Cardiac septum (tissue), 1 donor: Measurements from ENCODE around the gene SH3PXD2A. TPM values are rescaled to one million over a fixed set of nuclear protein-coding genes. Genes with fewer than 3 reads are reported as not detected.

Source experiments
- DNase-seq: peaks from one replicate; pipeline ENCODE4 v3.0.0-alpha.2; 2020; ENCODE audit warnings: low spot score
- intact Hi-C: fragments of 100-400 bp; cut with DNase I; formaldehyde crosslinking; loops from one replicate; pipeline ENCODE4 v1.14.0; 2022
- long read RNA-seq: library from polyadenylated mRNA; unstranded; transcript quantifications from one replicate; pipeline ENCODE4 v2.0.0, GENCODE V29; 2021
- total RNA-seq: library from RNA; stranded (reverse); fragmentation: NEBNext Ultra II Directional; extraction: Animal tissue kit (Norgen Biotek cat#: 25700); gene quantifications from one replicate; pipeline ENCODE4 v1.2.1, GENCODE V29; 2021
- donor health status: DM: no; HTN: no; CAD: no.

SH3PXD2A gene, protein sequence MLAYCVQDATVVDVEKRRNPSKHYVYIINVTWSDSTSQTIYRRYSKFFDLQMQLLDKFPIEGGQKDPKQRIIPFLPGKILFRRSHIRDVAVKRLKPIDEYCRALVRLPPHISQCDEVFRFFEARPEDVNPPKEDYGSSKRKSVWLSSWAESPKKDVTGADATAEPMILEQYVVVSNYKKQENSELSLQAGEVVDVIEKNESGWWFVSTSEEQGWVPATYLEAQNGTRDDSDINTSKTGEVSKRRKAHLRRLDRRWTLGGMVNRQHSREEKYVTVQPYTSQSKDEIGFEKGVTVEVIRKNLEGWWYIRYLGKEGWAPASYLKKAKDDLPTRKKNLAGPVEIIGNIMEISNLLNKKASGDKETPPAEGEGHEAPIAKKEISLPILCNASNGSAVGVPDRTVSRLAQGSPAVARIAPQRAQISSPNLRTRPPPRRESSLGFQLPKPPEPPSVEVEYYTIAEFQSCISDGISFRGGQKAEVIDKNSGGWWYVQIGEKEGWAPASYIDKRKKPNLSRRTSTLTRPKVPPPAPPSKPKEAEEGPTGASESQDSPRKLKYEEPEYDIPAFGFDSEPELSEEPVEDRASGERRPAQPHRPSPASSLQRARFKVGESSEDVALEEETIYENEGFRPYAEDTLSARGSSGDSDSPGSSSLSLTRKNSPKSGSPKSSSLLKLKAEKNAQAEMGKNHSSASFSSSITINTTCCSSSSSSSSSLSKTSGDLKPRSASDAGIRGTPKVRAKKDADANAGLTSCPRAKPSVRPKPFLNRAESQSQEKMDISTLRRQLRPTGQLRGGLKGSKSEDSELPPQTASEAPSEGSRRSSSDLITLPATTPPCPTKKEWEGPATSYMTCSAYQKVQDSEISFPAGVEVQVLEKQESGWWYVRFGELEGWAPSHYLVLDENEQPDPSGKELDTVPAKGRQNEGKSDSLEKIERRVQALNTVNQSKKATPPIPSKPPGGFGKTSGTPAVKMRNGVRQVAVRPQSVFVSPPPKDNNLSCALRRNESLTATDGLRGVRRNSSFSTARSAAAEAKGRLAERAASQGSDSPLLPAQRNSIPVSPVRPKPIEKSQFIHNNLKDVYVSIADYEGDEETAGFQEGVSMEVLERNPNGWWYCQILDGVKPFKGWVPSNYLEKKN
- 45.0 TPM for total RNA-seq
- long read RNA-seq, full-length matches to known transcripts, result 2 of 59 reads
- long read RNA-seq, partial matches to known transcripts, result 10 of 59 reads
- long read RNA-seq, other reads (novel, unspliced or antisense), result 47 of 59 reads

DNA sequence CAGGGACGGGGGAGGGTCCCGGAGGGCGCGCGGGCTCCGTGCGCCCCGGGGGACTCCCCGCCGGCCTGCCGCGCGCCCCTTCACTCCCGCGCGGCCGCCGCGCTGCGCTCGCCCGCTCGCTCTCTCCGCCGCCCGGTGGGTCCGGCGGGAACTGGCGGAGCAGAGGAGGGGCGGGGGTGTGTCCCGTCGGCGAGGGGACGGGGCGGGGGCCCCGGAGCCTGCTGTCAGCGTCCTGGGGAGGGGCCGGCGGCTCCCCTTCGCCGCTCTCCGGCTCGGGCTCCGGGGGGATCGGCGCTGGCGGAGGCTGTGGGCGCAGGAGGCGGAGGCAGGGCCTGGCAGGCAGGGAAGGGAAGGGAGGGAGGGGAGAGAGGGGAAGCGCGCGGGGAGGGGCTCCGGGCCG lies at the start of gene SH3PXD2A:
Gene SH3PXD2A (minus strand): TSS at position 153 of the 400 bp plus-strand sequence. CDS start 310 bp downstream, outside the sequence.
- DNase-seq, result no peak
- intact Hi-C loops, result no loop called here

DNA sequence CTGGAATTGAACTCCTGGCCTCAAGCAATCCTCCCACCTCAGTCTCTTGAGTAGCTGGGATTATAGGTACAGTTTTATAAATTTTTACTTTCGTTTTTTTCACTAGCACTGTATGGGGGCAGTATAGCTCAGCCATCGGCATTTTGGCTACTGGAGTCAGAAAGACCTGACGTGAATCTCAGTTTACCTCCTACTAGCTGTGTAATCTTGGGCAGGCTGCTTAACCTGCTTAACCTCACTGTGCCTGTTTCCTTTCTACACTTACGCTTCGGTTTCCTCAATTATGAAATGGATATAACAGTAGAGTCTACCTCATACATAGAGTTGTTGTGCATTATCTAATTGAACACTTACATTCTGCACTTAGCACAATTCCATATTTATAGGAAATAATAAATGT lies 45.9 kb upstream of the SH3PXD2A start:
- intact Hi-C loops, result no loop called here
- no peak for DNase-seq

DNA sequence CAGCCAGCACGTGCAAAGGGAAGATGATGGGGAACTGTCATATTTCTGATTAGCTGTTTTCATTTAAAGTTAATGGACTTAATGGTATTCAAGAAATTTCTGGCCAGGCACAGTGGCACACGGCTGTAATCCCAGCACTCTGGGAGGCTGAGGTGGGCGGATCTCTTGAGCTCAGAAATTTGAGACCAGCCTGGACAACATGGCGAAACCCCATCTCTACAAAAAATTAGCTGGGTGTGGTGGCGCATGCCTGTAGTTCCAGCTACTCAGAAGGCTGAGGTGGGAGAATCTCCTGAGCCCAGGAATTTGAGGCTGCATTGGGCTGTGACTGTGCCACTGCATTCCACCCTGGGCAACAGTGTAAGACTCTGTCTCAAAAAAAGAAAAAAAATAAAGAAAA lies 43.9 kb upstream of the SH3PXD2A start:
- intact Hi-C loops, result loop anchor here (10.0 kb wide), 1 partner anchor 445 kb away; no protein-coding TSS in a partner anchor
- no peak for DNase-seq

DNA sequence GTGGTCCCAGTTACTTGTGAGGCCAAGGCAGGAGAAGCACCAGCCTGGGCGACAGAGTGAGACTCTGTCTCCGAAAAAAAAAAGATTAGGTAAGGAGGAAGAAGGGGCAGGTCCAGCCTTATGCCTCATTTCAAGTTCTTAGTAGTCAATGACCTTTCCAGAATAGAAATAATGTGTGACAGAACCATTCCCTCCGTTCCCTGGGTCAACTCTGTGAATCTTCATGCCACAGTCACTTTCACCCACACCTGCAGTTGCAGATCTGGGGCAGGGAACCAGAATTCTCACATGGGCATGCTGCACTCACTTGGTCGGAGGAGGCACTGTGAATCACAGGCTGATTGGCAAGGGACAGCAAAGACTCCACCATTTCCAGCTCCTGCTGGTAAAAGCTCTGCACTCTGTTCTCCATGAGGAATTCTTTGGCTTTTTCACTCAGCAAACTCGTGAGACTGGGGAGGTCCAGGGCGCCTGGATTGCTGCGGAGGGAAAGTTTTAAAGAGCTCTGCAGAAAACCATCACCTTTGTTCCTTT lies 41.9 kb upstream of the SH3PXD2A start:
- no peak for DNase-seq
- intact Hi-C loops, result loop anchor here (10.0 kb wide), 1 partner anchor 447 kb away; no protein-coding TSS in a partner anchor

DNA sequence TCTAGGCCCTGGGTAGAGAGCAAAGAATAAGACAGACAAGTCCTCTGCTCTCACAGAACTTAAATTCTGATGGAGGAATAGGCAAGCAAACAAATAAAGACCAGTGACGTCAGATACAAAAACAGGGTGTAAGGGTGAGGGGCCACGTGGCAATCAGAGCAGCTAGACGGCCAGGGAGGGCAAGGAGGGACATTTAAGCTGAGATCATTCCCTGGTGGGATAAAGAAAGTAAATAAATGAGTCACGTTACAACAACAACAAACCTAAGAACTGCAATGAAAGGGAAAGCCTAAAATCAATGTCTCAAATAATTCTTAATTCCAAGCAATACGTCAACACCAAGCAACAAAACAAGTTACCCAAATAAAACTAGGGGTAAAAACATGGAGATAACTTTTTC lies 40.8 kb upstream of the SH3PXD2A start:
- intact Hi-C loops, result loop anchor here (10.0 kb wide), 1 partner anchor 449 kb away; no protein-coding TSS in a partner anchor
- no peak for DNase-seq

DNA sequence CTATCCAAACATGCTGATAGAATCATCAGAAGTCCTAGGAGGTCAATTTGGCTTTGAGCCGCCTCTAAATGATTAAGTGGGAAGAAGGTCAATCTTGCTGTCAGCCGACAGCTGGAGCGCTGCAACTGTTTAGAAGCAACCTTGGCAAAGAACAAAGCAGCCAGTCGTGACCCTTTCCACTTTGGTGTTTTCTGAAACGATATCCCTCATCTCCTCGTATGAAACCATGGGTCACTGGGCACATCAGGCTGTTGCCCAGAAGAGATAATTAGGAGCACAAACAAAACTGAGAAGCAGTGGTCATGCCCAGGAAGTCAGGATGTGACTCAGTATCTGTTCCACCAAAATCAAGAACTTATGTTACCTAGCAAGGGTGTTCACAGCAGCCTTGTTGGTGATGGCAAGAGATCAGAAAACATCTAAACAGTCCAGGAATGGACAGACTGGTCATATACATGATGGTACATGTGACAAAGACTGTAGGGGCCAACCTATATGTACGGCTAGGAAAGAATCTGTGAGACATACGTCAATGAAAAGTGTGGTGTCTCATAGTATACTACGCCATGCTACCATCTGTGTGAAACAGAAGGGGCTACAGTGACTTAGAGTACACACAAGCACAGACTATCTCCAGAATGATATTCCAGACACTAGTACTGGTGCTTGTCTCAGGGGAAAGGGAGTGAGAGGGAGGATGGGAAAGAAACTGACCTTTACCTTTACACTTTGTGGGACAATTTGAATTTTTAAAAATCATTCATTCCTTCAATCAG lies 40.2 kb upstream of the SH3PXD2A start:
- intact Hi-C loops, result loop anchor here (2.0 to 10.0 kb wide), 2 partner anchors 21 to 449 kb away; no protein-coding TSS in a partner anchor
- no peak for DNase-seq

DNA sequence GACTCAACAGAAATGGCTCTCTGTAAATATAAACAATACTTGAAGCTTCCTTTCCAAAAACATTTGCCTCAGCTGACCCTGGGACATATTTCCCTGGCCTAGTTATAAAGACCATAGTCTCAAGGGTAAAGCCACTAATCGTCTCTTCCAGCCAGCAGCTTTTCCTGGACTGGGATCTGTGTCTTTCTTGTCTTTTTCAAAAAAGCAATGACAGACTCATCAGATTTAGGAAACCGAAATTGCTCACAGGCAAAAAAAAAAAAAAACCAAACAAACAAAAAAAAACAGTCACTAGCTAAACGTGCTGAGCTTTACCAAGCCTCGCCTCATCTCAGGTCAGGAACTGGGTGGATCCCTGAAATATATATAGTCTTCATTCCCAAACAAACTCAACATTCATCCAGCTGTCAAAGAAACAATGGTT lies 39.1 kb upstream of the SH3PXD2A start:
- intact Hi-C loops, result loop anchor here (2.0 to 10.0 kb wide), 3 partner anchors 22 to 450 kb away; partner anchors contain the start of gene SFR1
- no peak for DNase-seq

DNA sequence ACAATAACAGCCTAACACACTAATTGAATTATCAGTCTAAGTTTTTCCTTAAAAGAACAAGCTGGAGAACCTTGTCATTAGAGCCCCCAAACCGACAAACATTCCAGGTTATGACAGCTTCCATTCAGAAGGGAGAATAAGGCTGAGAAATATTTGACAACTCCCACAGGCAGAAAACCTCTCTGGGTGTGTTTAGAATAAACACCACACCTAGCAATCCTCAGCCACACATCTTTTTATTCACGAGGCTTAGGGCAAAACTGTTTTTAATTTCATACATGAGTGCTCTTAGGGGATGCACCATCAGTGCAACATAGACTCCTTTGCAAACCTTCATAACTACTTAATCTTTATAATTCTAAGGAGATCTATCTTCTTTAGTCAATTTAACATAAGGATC lies 38.4 kb upstream of the SH3PXD2A start:
- no peak for DNase-seq
- intact Hi-C loops, result loop anchor here (2.0 to 10.0 kb wide), 3 partner anchors 23 to 451 kb away; partner anchors contain the start of gene SFR1

DNA sequence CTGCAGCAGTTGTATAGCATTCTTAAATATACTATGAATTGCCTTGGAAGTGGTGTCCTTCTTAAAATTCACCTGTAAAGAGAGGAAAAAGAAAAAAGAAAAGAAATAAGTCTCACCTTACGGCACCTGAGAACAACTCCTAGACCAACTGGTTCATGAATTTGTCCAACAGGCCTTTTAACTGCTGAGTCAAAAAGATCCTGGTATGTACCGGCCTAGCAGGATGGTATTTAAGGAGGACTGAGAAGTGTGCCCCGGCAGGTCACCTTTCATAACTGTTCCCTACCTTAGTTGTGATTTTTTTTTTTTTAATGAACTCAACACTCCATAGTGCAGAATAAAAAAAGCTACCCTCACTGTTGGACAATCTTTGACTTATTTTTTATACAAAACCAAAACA lies 36.8 kb upstream of the SH3PXD2A start:
- intact Hi-C loops, result loop anchor here (5.0 to 10.0 kb wide), 2 partner anchors 230 to 453 kb away; partner anchors contain the start of gene SFR1
- no peak for DNase-seq

DNA sequence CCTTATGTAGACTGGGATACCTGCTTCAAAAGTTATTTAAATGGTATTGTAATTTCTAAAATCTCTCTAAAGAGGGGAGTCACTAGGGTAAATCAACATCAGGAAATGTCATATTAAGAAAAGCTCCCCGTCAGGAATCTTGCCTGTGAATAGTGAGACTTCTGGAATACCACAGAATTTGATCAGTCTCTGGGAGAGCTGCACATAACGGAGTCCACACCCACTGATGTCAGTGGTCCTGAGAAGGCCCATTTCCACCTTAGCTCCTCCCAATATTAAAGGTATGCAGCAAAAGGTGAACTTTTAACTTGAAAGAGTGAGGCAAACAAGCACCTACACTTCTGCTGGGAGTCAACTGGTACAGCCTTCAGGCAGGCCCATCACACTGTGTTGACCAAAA lies 35.3 kb upstream of the SH3PXD2A start:
- no peak for DNase-seq
- intact Hi-C loops, result loop anchor here (5.0 to 10.0 kb wide), 2 partner anchors 232 to 454 kb away; partner anchors contain the start of gene SFR1

DNA sequence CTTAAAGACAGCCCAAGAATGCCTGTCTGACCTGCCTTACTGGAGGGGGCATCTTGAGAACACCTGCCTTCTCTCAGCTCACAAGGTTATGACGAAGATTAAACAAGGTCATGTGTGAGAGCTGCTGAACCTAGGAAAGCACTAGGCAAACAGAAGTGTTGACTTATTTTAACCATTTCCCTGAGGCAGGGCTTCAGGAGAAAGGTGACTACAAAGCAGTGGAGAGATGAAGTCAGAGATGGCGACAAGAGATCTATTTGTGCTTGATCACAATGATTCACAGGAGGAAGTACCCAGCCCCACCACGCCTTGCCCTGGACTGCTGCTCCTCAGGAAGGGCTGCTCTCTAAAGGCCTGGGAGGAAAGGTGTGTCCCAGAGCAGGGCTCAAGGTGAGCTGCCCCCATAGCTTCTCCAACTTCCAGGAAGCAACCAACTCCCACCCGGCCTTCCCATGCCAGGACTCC lies 34.9 kb upstream of the SH3PXD2A start:
- no peak for DNase-seq
- intact Hi-C loops, result loop anchor here (5.0 to 10.0 kb wide), 2 partner anchors 232 to 455 kb away; partner anchors contain the start of gene SFR1

DNA sequence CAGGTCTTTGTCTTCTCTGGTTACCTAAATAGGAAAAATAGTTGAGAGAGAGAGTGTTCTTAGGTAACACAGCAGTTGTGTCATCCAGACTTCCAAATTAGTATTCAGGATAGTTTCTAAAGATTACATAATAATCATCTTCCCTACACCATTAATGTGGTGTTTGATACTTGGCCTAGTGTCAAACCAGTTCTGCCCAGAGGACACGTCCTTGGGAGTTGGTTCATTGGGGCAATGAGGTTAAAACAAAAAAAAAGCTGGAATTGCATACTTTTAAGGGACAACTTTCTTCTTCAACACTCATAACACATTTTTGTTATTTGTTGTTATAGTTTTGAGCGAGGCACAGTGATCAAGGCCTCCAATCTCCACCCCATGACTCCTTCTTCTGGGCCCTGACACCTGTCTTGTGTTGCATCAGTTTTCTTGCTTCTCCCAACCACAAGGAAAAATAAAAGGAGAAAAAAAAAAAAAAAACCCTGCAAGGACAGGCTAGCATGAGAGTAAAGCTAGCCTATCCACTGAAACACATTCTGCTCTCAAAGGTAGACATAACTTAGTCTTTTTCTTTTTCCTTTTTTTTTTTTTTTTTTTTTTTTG lies 33.8 kb upstream of the SH3PXD2A start:
- DNase-seq, result no peak
- intact Hi-C loops, result loop anchor here (2.0 to 5.0 kb wide), 3 partner anchors 78 to 320 kb away; partner anchors contain the start of gene SLK

DNA sequence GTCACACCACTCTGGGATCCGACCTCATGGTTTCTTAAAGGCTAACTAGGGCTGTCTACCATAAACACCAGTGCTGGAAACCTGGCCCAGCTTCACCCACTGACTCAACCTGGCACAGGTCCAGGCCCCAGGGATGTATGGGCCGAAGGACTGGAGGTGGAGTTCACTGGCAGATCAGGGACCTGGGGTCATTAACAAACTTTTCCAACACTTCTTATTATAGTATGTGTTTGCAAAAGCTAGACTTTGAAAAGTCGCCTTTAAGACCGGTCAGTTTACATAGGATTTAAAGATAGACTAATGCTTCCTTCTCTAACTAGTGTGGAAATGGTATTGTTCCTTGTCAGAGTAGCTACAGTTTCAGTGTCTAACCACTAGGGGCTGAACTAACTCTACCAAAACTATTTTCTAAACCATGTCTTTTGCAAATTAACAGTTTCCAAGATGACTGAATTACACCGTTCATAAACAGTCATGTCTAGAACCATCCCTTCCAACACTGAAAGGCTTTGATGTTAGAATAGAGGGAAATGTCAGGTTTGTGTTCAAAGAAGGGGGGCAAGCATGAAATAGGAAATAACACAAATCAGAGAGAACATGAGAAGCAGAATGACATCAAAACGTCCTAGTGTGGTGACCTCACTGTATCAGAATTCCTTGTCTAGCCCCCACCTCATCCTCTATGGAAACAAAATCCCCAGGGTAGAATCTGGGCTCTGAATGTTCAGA lies 32.9 kb upstream of the SH3PXD2A start:
- intact Hi-C loops, result loop anchor here (2.0 to 5.0 kb wide), 3 partner anchors 79 to 321 kb away; partner anchors contain the start of gene SLK
- peak; percentile 83 for DNase-seq

DNA sequence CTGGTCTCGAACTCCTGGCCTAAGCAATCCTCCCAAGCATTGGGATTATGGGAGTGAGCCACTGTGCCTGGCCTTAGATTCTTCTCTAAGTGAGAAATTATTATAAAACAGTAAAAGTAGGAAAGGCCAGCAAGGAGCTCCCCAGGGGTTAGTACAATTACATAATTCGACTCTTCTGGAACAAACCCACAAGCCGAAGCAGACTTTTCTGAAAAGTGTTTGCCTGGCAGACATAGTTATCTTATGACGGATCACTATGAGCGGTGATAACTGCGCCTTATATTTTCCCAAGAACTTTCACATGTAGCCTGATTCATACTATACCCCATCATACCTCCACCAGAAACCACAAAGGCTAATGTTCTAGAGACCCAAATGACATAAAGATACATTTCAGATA lies 30.2 kb upstream of the SH3PXD2A start:
- no peak for DNase-seq
- intact Hi-C loops, result loop anchor here (1.0 to 5.0 kb wide), 3 partner anchors 82 to 172 kb away; partner anchors contain the start of gene SLK

DNA sequence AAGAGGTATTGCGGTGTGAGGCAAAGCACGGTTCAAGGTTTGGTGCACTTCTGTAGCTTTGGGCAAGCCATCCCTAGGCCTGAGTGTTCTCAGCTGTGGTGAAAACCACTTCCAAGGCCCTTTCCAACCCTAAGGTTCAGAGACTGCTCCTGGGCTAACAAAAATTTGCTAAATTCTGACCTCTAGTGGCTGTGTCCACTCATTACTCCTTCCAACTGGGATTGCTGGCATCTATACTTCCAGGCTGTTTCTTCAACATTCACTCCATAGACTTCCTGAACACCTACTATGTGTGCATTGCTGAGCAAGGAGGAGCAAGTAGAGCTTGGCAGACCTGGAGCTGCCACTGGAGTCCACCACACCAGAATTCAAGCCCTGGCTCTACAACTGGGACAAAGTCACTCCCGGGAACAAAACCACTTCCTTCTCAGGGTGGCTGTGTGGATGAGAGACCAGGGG lies 29.3 kb upstream of the SH3PXD2A start:
- intact Hi-C loops, result loop anchor here (5.0 kb wide), 2 partner anchors 83 to 158 kb away; partner anchors contain the start of gene SLK
- DNase-seq, result no peak

DNA sequence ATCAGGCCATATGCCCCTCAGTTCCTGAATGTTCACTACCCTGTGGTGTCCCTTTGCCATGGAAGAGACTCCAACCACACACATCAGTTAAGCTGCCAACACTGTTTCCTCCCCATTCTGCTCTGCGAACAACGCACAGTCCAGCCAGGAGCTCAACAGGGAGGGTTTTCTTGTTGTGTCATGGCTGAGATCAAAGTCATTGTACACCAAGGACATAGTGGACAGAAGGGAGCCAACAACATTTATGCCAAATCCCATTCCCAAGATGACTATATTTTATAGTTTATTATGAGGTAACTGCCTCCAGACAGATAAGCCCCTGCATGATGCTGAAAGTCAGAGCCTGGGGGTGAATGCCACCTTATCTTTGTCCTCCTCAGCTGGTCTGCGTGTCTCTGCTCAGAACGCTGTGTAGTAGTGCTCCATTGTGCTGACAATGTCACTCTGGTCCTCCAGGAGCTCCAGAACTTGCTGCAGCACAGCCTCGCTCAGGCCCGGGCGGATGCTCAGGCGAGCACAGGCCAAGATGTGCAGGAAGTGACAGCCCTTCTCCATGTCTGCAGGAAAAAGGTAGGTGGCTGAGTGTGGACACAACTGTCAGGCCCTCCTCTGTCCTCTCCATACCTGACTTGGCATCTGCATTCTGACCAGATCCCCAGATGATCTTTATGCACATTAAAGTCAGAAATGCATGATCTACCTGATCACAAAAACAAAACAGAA lies 27.1 kb upstream of the SH3PXD2A start:
- no peak for DNase-seq
- intact Hi-C loops, result no loop called here
